ENCODE measurements around the gene SIX1.

SIX1 gene

DNA sequence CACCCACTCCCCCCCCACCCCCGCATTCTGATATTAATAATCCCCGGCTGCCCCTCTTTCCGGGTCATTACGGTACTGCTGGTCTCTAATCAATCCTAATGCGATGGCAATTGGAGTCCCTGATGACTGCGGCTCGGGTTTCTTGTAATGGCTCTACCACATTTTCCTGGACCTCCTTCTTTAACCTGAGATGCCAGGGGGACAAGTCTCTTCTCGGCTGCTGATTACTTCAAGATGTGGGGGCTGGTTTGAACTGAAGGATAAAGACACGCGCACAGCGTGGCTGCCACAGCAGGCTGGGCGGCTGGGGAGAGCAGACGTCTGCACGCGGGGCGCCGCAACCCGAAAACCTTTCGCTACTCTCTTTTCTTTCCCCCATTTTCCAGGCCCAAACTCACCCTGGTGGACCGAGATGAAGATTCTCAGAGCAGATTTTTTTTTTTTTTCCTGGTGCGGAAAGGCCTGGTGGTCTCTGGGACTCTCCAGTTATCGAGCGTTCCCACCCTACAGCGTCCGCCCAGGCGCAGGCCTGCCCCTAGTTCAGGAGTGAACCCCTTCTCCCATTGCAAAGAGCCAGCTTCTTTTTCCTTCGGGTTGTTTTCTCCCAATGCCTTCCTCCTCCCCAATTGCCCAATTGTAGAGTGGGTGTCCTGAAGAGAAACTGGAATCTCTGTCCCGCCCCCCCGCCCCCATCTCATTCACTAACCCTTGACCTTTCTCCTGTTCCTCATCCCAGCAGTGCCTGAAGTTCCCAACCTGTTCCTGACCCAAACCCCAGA, 6.0 kb upstream of the SIX1 start:
- DNase-seq, result no peak

DNA sequence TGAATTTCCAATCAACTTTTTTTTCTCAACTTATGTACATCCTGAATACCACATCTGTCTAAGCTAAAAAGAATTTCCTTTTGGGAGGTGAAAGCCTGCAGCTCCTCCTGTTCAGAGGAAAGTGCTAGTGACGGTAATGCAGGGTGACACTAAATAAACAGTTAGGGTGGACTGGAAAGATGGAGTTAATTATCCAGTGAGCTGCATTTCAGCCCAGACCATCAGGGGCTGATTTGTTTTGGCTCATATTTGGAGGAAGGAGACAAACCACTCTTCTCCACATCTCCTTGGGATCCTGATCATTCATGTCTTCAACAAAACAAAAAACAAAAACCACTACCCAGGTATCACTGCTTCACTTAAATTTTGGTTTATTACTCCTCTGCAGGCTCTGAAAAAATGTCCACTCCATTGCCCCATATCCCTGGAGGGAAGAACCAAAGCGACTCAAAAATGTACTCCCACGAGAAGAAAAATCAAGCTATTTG, 5.1 kb upstream of the SIX1 start:
- DNase-seq, result no peak

DNA sequence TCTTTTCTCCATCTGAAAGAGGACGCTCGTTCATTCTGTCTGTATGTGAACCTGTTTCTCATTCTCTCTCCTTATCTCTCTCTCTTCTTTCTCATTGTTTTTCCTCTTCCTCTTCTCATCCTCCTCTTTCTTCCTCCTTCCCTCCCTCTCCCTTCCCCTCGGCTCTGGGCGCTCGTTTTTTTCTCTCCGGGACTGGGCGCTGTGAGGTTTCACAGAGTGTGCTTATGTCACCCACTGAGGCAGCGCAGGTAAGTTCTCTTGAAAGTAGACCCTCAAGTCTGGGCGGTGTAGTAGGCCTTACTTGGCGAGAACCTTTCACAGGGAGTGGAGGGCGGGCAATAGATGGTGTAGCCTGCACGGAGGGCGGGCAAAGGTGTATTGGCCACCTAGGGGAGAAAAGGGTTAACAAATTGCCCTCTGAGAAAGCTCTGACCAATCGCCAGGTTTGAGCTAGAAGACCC, 4.5 kb upstream of the SIX1 start:
- DNase-seq, result no peak

DNA sequence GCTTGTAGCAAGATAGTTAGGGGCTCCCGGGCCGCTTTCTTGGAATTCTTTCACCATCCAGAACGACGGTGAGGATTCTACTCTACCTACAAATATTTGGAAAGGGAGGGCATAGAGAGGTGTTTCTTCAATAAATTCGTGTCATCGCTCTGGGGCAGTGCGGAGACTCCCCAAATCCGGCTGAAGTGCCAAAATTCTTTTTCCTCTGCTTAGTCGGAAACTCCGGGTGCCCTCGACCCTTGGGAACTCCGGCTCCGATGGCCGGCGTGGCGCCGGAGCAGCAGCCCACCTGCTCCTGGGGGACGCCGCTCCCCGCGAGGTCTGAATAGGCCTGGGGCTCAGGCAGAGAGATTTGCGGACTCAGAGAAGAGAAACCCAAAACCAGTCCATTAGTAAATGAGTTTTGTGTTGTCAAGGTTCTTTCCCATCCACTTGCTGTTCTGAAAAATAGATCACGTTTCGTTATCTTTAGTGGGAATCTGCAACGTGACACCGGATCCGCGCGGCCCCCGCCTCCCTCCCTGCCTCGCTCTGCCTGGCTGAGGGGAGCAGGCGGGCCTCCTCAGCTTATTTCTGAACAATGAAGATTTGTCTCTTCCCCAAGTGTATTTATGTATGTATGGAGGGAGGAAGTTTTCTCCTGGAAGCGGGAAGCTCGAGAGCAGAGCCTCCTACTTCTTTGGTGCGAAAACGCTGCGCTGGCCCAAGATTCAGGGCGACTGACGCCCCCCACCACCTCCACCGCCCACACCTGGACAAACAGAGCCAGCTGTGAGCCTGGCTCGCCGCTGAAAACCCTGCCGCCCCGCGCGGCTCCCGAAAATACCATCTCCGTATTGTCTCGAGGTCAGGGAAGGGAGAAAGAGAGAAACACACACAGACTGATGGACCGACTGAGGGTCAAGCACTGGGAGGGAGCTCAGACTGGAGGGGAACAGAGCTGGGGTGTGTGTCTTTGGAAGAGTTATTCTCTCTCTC, 3.7 kb upstream of the SIX1 start:
- DNase-seq, result no peak

DNA sequence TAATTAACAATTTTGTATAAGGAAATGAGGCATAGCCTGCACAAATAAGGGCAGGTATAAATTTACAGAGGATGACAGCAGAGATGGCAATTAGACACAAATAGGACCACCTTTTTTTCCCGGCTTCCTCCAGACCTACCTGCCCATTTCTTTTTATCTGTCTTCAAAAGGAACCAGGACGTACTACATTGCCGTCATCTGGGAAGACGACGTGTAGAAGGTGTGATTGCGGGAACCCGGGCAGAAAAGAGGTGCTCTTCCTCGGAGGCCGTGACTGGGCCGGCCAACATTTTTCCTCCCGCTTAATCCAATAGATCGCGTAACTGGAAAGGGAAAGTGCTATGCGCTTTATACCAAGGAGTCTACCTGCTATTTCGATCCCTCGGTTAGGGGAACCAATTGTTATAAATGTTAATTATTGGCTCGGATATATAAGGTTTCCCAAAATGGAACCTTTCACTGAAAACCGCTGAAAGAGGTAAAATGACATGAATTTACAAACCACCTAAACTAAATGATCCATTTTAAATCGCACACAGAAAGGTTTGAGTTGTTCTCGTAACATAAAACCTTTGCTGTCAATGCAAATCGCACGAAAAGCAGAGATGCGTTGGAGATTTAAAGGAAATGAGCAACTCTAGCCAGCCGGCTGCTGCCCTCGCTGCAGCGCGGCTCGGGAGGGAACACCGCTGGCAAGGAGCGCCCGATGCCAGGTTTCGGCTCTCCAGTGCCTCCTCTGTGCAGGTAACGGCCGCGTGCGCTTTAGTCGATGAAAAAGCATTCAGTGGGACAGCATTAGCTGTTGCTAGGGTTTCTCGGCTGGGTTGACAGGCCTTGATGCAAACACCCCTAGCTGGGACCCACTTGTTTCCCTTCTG, 2.8 kb upstream of the SIX1 start:
- DNase-seq, result no peak

DNA sequence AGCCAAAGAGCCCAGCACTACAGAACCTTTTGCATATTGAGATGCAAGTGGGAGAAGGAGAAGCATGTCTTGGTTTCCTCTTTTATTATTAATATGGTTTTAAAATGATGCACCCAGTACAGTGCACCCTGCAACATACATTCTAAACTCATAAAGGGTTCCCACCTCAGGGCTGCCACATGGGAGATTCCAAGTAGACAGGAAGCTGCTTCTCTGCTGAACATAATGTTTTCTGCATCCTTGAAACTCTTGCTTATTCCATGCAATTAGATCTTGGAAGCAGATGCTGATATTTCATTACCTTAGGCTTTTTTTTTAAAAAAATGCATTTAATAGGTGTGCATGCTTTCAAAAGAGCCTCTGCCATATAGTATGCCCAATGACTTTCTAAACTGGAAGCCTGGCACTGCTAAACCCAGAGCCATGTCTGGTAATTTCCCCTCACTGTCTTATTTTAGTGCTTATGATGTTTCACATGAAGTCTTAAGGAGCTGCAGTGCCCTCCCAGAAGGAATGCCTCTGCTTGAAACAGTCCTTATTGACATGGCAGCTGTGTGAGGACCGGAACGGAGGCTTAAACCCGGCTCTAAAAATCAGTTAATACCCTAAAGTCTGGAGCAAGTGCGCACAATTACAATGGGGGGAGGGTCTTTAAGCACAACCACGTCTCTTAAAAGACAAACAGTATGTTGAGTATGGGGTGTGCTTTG, 2.0 kb upstream of the SIX1 start:
- no peak for DNase-seq

DNA sequence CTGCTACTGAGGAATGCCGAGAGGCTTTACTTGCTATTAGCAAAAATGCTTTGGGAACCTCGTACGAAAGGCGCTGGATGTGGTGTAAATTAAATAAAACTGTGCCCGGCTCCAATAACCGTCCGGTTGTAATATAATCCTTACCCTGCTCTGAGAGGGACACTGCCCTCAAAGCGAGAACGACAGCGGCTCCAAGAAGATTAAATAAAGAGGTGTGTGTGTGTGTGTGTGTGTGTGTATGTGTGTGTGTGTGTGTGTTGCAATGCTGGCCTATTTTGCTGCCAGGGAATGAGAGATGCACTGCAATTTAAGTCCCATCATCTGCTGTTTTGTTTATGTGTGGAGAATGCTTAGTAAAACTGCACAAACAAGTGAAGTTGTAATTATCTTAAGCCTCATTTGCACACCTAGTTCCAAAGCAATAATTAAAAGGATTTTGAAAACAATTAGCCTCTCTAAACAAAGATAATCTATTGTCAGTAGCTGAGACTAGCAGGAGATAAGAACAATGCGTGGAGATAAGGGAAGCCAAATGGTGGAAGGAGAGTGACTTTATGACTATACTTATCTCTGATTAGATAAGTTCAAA, 1.2 kb upstream of the SIX1 start:
- peak; percentile 55 for DNase-seq

DNA sequence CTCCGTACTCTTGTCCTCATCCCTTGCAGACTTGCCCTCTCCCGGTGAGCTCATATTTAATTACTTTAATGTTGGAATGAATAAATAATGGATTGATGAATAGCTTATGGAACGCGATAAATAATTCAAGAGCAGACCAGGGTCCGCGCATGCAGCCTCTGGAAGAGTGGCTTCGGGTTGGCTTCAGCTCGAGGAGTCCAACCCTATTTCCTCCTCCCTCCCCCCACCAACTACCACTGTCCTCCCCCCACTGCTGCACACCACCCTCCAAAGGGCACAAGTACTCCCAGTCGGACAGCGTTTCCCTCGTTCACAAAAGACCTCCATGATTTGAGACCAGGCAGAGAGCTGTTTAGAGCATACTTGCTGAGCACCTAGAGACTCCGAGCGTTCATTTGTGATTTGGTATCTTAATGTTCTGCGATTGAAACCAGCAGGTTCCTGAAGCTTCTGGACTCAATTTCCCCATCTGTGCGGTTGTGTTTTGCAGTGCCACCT, 647 bp upstream of the SIX1 start:
- DNase-seq, result no peak

DNA sequence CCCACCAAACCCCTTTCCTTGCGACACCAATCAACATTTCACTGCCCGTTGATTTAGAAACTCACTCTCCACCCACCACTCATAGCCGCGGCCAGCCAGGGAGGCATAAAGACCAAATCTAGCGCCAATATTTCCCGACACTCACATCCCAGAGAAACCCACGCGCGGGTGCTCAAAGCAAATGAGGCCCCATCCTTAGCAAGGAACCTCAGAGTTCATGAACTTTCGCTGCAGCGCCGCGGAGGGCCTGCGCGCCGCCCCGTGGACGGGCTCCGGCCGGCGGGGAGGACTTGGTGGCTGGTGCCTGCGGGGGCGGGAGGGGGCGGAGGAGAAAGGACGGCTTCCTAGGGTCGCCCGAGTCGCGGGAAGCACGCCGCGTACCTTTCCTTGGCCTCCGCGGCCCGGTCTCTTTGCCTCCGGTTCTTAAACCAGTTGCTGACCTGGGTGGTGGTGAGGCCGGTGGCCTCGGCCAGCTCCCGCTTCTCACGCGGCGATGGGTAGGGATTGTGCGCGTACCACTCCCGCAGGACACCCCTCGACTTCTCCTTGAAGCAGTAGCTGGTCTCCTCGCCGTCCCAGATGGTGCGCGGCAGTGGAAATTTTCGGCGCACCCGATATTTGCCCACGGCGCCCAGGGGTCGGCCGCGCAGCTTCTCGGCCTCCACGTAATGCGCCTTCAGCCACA, 886 bp downstream of the SIX1 start:
- DNase-seq, result no peak

DNA sequence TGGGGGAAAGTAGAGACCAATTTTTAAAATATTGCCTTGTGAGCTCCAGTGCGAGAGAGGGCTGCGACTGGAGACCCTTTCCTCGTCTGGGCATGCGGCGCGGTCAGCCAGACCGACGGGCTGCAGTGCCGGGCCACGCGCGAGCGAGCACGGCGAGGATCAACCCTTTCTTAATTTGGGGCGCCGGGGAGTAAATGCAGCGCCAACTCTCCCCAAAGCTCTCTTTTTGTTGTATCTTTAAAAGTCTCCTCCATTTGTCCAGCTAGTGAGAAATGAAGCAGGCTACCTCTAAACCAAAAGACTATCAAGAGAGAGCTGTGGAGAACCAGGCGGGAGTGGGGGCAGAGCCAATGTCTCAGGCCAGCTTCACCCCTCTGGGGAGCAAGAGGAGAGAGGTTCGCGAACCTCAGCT, 1.4 kb downstream of the SIX1 start:
- DNase-seq, result no peak

DNA sequence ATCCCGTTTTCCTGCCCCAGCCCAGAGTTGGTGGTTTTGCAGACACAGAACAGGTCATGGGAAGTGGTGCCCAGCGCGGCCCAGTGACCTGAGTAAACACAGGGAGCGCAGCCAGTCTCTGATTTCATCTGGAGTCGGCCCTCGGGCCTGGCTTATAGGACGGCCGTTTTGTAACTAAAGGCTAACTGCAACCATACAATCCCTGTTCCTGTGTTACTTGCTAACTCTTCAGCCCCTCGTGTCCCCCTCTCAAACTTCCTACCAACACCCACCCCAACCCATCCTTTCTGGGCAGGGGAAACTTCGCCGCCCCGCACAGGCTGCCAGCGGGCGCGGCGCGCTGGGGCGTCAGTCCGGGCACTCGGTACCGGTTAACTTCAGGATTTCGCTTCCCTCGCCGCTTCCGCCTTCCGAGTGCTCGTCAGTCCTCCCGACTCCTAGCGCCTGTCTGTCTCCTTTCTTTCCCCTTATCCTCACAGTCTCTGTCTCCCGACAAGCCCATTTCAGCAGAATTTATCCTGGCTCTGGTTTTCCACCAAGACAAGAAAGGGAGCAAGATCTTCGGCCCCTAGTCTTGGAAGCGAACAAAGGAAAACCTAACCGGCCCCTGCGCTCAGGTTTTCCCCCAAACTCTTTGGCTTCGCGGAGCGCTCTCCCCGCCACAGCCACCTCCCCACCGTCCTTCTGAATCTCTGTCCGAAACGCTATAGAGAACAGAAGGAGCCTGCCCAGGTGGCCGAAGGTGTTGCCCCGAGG, 2.0 kb downstream of the SIX1 start:
- DNase-seq, result peak; percentile 21

DNA sequence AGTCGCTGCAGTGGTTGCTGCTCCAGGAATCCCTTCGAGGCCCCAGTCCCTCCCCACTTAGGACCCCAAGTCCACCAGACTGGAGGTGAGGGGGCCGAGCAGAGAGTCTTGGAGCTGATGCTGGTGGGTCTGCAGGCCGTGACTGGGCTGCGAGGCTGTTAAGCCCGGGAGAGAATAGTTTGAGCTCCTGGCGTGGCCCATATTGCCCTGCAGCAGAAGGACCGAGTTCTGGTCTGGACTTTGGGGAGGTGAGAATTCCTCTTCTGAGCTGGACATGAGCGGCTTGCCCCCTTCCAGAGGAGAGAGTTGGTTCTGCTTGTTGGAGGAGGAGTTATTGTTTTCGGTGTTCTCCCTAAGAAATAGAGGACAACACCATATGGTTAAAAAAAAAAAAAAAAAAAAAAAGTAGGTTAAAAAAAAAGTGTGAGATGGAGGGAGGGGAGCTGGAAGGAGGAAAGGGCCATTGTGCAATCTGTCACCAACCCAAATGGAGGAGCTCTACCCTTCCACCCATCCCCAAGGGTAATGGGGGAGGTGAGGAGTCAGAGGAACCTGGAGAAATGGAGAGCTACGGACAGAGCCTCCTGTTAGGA, 3.0 kb downstream of the SIX1 start:
- DNase-seq, result no peak

DNA sequence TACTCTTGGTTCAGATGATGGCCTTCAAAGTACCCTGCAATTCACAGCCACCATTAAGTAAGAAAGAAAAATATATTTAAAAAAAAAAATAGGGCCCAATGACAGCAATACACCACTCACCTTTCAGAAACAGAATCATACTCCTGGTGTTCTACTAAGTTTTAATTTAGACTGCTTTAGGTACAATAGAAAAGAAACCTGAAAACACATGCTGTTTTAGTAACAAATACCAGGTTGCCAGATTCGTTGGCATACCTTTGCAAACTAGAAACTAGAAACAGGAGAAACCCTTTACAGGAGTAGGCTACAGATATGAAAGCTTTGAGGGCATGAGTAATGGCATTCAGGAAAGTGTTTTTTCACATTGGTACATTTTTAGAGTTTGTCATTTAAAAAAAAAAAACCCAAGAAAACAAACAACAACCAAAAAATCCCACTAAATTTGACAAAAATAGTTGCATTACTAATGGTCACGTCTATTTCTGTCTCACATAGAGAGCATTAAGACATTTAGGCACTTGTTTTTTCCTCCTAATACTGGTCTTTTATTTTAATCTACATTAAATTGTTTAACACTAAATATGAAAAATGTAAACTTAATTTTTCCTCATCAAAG, 4.0 kb downstream of the SIX1 start:
- no peak for DNase-seq

DNA sequence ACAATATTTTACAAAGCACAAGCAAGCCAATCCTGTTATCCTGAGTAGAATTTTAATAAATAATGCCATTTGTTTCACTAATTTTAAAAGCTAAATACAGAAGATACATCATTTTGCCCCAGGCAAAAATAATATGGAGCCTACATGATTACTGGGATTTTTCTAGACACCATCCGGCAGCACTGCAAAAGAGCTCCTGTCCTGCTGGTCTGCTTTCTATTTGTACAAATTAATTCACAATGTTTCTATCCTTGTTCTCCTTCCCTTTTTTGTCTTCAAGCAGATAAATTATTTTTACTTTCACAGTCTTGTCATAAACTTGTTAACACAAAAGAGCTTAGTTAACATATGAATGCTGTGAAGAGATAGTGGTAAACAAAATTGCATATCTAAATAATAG, 4.6 kb downstream of the SIX1 start:
- DNase-seq, result no peak

DNA sequence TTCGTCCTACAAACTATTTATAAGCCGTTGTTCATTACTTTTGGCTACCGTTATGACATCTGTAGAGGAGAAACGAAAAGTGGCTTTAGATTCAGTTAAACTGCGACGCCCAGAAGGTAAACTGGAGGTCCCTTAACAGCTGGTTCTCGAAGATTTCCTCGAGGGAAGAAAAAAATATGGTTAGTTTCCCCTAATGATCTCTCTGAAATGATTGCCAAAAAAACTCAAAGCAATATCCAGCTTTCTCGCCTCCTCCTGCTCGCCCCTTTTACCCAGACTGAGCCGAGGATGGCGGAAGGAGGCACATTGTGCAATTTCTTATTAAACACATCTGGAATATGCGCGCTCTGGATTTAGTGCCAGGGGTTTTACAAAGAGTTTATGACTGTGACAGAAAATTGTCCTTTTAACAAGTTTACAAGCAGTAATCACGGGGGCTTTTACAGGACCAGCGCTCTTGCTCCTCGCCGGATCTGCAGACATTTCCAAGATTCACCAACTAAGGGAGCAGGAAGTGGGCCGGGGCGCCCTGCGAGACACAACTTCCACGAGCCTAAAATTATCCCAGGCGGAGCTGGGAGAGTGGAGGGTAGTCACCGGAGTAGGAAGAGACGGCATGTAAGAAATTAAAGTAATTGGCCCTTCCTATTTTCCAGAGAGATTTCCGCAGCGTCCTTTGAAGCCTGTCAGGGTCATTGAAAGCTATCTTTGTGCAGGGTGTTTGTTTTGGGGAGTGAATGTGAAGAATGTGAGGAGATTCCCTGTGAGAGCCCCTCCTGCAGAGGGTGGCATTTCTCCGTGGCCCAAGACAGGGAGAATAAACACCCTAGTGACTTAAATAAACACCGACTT, 5.6 kb downstream of the SIX1 start:
- DNase-seq, result no peak

DNA sequence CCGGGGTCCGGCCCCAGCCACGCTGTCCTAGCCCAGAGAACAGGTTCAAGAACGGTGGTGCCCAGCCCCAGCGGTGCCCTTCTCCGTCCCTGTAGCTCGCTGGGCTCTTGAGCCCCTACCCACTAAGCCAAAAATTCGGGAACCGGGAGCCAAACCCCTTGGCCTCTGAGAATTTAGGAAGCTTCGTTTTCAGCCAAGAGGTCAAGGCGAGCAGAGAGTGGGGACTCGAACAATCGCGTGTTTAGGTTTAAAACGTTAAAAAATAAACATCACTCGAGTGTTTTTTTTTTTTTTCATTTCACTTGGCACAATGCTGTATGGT, 6.2 kb downstream of the SIX1 start:
- no peak for DNase-seq

DNA sequence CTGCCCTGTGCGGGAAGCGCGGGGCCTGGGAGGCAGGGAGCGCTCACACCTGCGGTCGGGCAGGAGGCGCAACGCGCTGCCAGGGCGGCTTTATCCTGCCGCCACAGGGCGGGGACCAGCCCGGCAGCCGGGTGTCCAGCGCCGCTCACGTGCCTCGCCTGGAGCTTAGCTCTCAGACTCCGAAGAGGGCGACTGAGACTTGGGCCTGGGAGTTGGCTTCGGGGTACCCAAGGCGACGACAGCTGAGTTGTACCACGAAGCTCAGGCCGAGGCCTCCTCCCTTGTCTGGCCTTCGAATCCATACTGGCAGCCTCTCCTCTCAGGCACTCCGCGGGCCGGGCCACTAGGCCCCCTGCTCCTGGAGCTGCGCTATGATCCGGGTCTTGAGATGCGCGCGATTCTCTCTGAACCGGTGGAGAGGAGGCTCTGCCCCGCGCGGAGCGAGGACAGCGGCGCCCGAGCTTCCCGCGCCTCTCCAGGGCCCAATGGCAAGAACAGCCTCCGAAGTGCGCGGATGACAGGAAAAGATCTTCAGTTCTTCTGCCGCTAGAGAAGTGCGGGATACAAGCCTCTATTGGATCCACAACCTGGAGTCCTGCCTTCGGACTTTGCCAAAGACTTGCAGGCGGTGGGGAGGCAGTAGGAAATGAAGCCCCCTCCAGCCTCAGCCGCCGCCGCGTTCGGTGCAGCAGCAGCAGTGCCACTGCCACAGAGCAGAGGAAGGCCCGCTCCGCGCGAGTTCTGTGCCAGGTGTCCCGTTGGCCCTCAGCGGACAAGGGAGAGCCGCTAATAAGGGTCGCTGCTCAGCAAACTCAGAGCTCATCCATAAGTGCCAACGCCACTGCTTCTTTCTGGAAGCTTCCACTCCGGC, 6.8 kb downstream of the SIX1 start:
- no peak for DNase-seq
